ENCODE results near the gene FER.

- no peak for TF ChIP-seq E4F1 (CRISPR knock-in tag; IDR thresholded peaks at IDR 0.05; ENCODE audit: borderline replicate concordance)
- TF ChIP-seq REST (IDR thresholded peaks at IDR 0.05; ENCODE audit: borderline replicate concordance): no peak
- TF ChIP-seq REST (CRISPR knock-in tag; IDR thresholded peaks at IDR 0.05; ENCODE audit: low read depth): no peak
- no peak for TF ChIP-seq PKNOX1 (IDR thresholded peaks at IDR 0.05)
- no peak for TF ChIP-seq U2AF2 (optimal IDR thresholded peaks at IDR 0.05; ENCODE audit: low read depth, low read length)
Measured at GRCh38 chr5:108801301-108801700, 53.6 kb downstream of the FER start.
